ENCODE measurements around the gene NEUROD2.

DNA sequence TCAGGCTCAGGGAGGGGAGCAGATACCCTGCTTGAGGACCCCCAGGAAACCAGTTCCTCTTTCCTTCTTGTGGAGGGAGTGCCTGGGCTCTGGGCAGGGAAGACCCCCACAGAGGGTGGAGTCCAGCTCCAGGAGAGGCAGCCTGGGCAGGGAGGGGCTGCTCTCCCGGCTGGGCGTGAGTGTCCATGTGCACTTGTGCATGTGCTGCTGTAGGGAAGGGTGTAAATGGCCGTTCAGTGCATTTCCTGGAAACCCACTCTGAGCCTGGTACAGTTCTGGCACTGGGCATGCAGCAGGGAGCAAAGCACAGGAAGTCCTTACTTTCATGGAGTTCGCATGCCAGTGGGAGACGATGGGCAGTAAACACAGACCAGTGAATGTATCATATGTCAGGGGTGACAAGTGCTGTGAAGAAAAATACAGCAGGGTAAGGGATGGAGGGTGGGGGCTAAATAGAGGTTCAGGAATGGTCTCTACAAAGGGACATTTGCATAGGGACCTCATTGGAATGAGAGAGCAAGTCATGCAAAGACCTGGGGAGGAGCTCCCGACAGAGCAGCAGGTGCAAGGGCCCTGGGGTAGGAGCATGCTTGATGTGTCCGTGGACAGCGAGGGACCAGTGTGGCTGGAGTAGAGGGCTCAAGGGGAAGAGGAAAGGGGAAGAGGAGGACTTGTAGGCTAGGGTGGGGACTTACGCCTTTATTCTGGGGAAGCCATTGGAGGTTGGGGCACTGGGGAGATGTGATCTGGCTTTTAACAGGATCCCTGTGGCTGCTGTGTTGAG, 34.8 kb upstream of the NEUROD2 start:
- TF ChIP-seq RCOR1 (IDR thresholded peaks at IDR 0.05; ENCODE audit: low read depth, low read length) = no peak
- TF ChIP-seq, protein P1, sequence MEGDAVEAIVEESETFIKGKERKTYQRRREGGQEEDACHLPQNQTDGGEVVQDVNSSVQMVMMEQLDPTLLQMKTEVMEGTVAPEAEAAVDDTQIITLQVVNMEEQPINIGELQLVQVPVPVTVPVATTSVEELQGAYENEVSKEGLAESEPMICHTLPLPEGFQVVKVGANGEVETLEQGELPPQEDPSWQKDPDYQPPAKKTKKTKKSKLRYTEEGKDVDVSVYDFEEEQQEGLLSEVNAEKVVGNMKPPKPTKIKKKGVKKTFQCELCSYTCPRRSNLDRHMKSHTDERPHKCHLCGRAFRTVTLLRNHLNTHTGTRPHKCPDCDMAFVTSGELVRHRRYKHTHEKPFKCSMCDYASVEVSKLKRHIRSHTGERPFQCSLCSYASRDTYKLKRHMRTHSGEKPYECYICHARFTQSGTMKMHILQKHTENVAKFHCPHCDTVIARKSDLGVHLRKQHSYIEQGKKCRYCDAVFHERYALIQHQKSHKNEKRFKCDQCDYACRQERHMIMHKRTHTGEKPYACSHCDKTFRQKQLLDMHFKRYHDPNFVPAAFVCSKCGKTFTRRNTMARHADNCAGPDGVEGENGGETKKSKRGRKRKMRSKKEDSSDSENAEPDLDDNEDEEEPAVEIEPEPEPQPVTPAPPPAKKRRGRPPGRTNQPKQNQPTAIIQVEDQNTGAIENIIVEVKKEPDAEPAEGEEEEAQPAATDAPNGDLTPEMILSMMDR (IDR thresholded peaks at IDR 0.05) = no peak
- TF ChIP-seq MAZ (IDR thresholded peaks at IDR 0.05; ENCODE audit: borderline replicate concordance, low read depth, low read length) = no peak
- TF ChIP-seq ESRRA (IDR thresholded peaks at IDR 0.05; ENCODE audit: borderline replicate concordance, low read length) = no peak
- no peak for TF ChIP-seq EP300 (IDR thresholded peaks at IDR 0.05)
- no peak for TF ChIP-seq ZSCAN20 (CRISPR knock-in tag; IDR thresholded peaks at IDR 0.05)
- TF ChIP-seq, protein P2, sequence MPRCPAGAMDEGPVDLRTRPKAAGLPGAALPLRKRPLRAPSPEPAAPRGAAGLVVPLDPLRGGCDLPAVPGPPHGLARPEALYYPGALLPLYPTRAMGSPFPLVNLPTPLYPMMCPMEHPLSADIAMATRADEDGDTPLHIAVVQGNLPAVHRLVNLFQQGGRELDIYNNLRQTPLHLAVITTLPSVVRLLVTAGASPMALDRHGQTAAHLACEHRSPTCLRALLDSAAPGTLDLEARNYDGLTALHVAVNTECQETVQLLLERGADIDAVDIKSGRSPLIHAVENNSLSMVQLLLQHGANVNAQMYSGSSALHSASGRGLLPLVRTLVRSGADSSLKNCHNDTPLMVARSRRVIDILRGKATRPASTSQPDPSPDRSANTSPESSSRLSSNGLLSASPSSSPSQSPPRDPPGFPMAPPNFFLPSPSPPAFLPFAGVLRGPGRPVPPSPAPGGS (IDR thresholded peaks at IDR 0.05) = no peak
- no peak for TF ChIP-seq POLR2A (IDR thresholded peaks at IDR 0.05; ENCODE audit: low read length)
- TF ChIP-seq, protein P3, sequence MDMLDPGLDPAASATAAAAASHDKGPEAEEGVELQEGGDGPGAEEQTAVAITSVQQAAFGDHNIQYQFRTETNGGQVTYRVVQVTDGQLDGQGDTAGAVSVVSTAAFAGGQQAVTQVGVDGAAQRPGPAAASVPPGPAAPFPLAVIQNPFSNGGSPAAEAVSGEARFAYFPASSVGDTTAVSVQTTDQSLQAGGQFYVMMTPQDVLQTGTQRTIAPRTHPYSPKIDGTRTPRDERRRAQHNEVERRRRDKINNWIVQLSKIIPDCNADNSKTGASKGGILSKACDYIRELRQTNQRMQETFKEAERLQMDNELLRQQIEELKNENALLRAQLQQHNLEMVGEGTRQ (IDR thresholded peaks at IDR 0.05) = no peak
- no peak for TF ChIP-seq NR3C1 (IDR thresholded peaks at IDR 0.05)
- TF ChIP-seq, protein P4, sequence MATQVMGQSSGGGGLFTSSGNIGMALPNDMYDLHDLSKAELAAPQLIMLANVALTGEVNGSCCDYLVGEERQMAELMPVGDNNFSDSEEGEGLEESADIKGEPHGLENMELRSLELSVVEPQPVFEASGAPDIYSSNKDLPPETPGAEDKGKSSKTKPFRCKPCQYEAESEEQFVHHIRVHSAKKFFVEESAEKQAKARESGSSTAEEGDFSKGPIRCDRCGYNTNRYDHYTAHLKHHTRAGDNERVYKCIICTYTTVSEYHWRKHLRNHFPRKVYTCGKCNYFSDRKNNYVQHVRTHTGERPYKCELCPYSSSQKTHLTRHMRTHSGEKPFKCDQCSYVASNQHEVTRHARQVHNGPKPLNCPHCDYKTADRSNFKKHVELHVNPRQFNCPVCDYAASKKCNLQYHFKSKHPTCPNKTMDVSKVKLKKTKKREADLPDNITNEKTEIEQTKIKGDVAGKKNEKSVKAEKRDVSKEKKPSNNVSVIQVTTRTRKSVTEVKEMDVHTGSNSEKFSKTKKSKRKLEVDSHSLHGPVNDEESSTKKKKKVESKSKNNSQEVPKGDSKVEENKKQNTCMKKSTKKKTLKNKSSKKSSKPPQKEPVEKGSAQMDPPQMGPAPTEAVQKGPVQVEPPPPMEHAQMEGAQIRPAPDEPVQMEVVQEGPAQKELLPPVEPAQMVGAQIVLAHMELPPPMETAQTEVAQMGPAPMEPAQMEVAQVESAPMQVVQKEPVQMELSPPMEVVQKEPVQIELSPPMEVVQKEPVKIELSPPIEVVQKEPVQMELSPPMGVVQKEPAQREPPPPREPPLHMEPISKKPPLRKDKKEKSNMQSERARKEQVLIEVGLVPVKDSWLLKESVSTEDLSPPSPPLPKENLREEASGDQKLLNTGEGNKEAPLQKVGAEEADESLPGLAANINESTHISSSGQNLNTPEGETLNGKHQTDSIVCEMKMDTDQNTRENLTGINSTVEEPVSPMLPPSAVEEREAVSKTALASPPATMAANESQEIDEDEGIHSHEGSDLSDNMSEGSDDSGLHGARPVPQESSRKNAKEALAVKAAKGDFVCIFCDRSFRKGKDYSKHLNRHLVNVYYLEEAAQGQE (IDR thresholded peaks at IDR 0.05) = no peak
- no peak for TF ChIP-seq CHD2 (IDR thresholded peaks at IDR 0.05; ENCODE audit: low read length, partially characterized antibody)
